Activated T-cell treated with anti-CD3 and anti-CD28 coated beads, Interleukin-2, amount 50 U/mL, for 72 hours (primary cell): ENCODE results near the gene EOGT. TPM values are rescaled to one million over a fixed set of nuclear protein-coding genes. Genes with fewer than 3 reads are reported as not detected.

Experiments
- ATAC-seq, 2 donors: fragments of 150-1000 bp; cut with Tn5 transposase; replicated peaks in 1 of 2; 2 replicates each; pipeline ENCODE4 v1.10.0; 2021; ENCODE audit warnings: moderate library complexity in 2 of 2, mild to moderate bottlenecking in 1 of 2
- DNase-seq, 2 donors: peaks; one replicate each; pipeline ENCODE4 v3.0.0; 2021 to 2022; ENCODE audit warnings: mixed read lengths in 1 of 2
- H3K27ac Mint-ChIP-seq: one replicate; pipeline ENCODE4 v1.8.0; 2022; ENCODE audit warnings: mild to moderate bottlenecking, moderate library complexity, mixed read lengths
- H3K27me3 Mint-ChIP-seq: one replicate; pipeline ENCODE4 v1.8.0; 2022; ENCODE audit warnings: low read depth, mixed read lengths
- H3K36me3 Mint-ChIP-seq, 2 donors: one replicate each; pipeline ENCODE4 v1.8.0; 2022; ENCODE audit warnings: mixed read lengths in 2 of 2, mild to moderate bottlenecking in 1 of 2; ENCODE audit not compliant: insufficient read depth in 2 of 2
- H3K4me1 Mint-ChIP-seq: one replicate; pipeline ENCODE4 v1.8.0; 2022; ENCODE audit warnings: low read depth, mixed read lengths
- H3K4me3 Mint-ChIP-seq, 2 donors: one replicate each; pipeline ENCODE4 v1.8.0; 2022; ENCODE audit warnings: mild to moderate bottlenecking in 2 of 2, mixed read lengths in 2 of 2, moderate library complexity in 2 of 2
- H3K9me3 Mint-ChIP-seq, 2 donors: one replicate each; pipeline ENCODE4 v1.8.0; 2022; ENCODE audit warnings: mixed read lengths in 2 of 2
- total RNA-seq, 2 donors: library from RNA; stranded (reverse); gene quantifications; one replicate each; pipeline ENCODE4 v1.2.3, GENCODE V29; 2022

Gene EOGT
- total RNA-seq, 2 donors from 2014 or later = 16.8 to 23.7 TPM

GRCh38 chr3:69020857-69021256 is 7.4 kb upstream of the EOGT start:
- ATAC-seq (no peak), DNase-seq (no peak)
- Mint-ChIP-seq H3K4me1 (peaks cover 14% of the 10 kb centered on the region), H3K36me3 (peaks cover 5 to 17% of the 10 kb centered on the region in 2 donors), H3K4me3 (no peak overlapping the region), H3K27me3 (no peaks in the 10 kb centered on the region), H3K9me3 (no peaks in the 10 kb centered on the region), H3K27ac (no peak overlapping the region)

GRCh38 chr3:69020424-69020823 is 6.9 kb upstream of the EOGT start:
- Mint-ChIP-seq H3K9me3 (no peaks in the 10 kb centered on the region), H3K27ac (no peak overlapping the region), H3K27me3 (no peaks in the 10 kb centered on the region), H3K4me3 (no peak overlapping the region), H3K36me3 (peaks cover 2 to 12% of the 10 kb centered on the region in 2 donors), H3K4me1 (peaks cover 18% of the 10 kb centered on the region)
- no peak for DNase-seq
- no peak for ATAC-seq

GRCh38 chr3:69016901-69017300 is 3.4 kb upstream of the EOGT start:
- Mint-ChIP-seq H3K27me3 (no peaks in the 10 kb centered on the region), H3K27ac (no peak overlapping the region), H3K36me3 (peaks cover 0 to 8% of the 10 kb centered on the region in 2 donors), H3K4me3 (no peak overlapping the region), H3K4me1 (peaks cover 43% of the 10 kb centered on the region), H3K9me3 (no peaks in the 10 kb centered on the region)
- no peak for ATAC-seq
- DNase-seq = no peak

GRCh38 chr3:69016102-69016501 is 2.6 kb upstream of the EOGT start:
- Mint-ChIP-seq H3K36me3 (peaks cover 0 to 8% of the 10 kb centered on the region in 2 donors), H3K9me3 (no peaks in the 10 kb centered on the region), H3K4me1 (peaks cover 40% of the 10 kb centered on the region), H3K4me3 (no peak overlapping the region), H3K27ac (no peak overlapping the region), H3K27me3 (no peaks in the 10 kb centered on the region)
- DNase-seq (no peak), ATAC-seq (no peak)

GRCh38 chr3:69014022-69014580 is 617 bp upstream of the EOGT start:
- H3K27ac Mint-ChIP-seq = peak overlapping the region; percentile 96
- peaks cover 0 to 8% of the 10 kb centered on the region in 2 donors for H3K36me3 Mint-ChIP-seq
- peaks cover 35% of the 10 kb centered on the region for H3K4me1 Mint-ChIP-seq
- no peaks in the 10 kb centered on the region for H3K9me3 Mint-ChIP-seq
- DNase-seq (no peak), ATAC-seq (no peak)
- peak overlapping the region; percentile 78 to 92 for H3K4me3 Mint-ChIP-seq
- no peaks in the 10 kb centered on the region for H3K27me3 Mint-ChIP-seq

GRCh38 chr3:69012800-69013252 is 658 bp downstream of the EOGT start:
- Mint-ChIP-seq H3K4me1 (peaks cover 35% of the 10 kb centered on the region), H3K9me3 (no peaks in the 10 kb centered on the region), H3K36me3 (peaks cover 0 to 8% of the 10 kb centered on the region in 2 donors), H3K27ac (peak overlapping the region; percentile 95), H3K4me3 (peak overlapping the region; percentile 85 to 92), H3K27me3 (no peaks in the 10 kb centered on the region)
- ATAC-seq (no peak), DNase-seq (no peak)

DNA sequence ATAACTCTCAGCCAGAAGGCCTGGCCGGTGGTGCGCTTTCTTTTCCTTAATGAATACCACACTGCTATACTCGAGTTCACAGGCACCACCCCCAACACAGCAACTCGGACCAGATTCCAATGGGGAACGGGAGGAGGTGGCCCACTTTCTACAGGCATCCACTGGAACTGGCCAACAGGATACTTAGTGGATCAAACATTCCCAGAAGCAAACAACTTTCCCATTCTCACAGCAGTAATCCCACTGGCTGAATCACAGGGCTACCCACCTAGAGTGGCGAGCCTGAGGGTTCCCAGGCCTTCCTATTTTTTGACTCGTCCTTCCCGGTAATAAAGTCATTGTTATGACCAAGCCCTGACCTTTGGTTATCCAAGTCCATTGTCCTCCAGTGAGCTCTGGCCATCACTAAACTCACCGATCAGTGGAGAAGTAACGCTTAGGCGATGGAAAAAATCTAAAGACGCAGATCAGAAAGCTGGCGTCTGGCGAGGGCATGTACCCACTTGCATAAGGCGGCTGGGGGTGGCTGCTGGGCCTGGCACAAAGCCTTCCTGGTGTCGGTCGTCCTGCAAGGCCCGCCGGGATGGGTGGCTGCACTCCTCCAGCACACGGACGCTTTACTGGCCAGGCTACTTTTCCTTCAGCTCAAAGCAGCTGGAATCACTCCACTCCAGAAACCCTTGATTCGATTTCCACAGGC is 1.2 kb downstream of the EOGT start:
- no peak for DNase-seq
- no peak for ATAC-seq
- Mint-ChIP-seq H3K27ac (peak overlapping the region; percentile 95), H3K27me3 (no peaks in the 10 kb centered on the region), H3K9me3 (no peaks in the 10 kb centered on the region), H3K4me3 (peak overlapping the region; percentile 85 to 92), H3K4me1 (peaks cover 35% of the 10 kb centered on the region), H3K36me3 (peaks cover 0 to 5% of the 10 kb centered on the region in 2 donors)

DNA sequence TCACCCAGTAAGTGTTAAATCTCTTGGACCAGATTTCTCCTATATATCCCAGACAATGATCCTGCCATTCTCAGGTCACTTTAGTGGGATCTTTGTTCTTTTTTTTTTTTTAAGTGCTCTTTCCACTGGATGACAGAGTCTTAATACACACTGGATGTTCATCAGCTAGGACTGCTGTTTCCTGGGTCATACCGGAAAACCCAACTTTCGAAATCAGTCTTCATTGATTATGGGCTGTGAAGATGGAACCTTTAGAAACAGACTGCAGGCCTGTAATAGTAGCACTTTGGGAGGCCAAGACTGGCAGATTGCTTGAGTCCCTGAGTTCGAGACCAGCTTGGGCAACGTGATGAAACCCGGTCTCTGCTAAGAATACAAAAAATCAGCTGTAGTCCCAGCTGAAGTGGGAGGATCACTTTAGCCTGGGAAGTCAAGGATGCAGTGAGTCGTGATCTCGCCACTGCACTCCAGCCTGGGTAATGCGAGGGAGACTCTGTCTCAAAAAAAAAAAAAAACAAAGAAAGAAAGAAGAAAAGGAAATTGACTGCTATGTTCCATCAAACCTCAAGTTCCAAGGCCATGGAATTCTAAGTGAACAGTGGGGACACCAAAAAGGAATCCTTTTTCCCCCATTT is 2.3 kb downstream of the EOGT start:
- Mint-ChIP-seq H3K4me1 (peaks cover 30% of the 10 kb centered on the region), H3K36me3 (peaks cover 0 to 4% of the 10 kb centered on the region in 2 donors), H3K4me3 (peak overlapping the region; percentile 53 to 75), H3K27ac (peak overlapping the region; percentile 89), H3K27me3 (no peaks in the 10 kb centered on the region), H3K9me3 (no peaks in the 10 kb centered on the region)
- DNase-seq = no peak
- ATAC-seq = no peak

- no peak overlapping the region for H3K4me3 Mint-ChIP-seq
- peaks cover 19% of the 10 kb centered on the region for H3K4me1 Mint-ChIP-seq
- no peak for ATAC-seq
Measured at GRCh38 chr3:69009559-69010410, 3.7 kb downstream of the EOGT start.

DNA sequence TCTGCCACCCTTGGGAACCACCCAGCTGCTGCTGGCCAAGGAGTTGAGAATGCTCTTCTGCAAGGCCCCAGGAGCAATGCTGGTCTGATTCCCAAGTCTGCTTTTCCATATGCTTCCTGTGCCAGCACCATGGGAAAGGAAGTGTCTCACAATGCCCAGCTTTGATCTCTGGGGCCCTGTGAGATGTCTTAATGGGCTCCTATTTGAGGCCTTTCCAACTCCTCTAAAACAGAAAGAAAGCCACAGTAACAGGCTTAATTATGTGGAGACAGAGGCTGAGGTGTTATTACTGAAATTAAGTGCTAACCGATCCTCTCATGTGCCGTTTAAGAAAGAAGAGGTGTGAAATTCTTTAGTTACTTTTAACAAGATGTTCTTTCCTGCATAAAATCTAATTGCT is 4.5 kb downstream of the EOGT start:
- no peaks in the 10 kb centered on the region for H3K9me3 Mint-ChIP-seq
- no peak for DNase-seq
- H3K36me3 Mint-ChIP-seq = peaks cover 2 to 6% of the 10 kb centered on the region in 2 donors
- ATAC-seq = no peak
- no peaks in the 10 kb centered on the region for H3K27me3 Mint-ChIP-seq
- peak overlapping the region; percentile 4 for H3K27ac Mint-ChIP-seq
- no peak overlapping the region for H3K4me3 Mint-ChIP-seq
- H3K4me1 Mint-ChIP-seq = peaks cover 11% of the 10 kb centered on the region

More at GRCh38 chr3:69009559-69010410, 3.7 kb downstream of the EOGT start:
- Mint-ChIP-seq H3K27me3 (no peaks in the 10 kb centered on the region), H3K36me3 (peaks cover 2 to 5% of the 10 kb centered on the region in 2 donors), H3K9me3 (no peaks in the 10 kb centered on the region), H3K27ac (peak overlapping the region; percentile 4)
- DNase-seq = no peak

DNA sequence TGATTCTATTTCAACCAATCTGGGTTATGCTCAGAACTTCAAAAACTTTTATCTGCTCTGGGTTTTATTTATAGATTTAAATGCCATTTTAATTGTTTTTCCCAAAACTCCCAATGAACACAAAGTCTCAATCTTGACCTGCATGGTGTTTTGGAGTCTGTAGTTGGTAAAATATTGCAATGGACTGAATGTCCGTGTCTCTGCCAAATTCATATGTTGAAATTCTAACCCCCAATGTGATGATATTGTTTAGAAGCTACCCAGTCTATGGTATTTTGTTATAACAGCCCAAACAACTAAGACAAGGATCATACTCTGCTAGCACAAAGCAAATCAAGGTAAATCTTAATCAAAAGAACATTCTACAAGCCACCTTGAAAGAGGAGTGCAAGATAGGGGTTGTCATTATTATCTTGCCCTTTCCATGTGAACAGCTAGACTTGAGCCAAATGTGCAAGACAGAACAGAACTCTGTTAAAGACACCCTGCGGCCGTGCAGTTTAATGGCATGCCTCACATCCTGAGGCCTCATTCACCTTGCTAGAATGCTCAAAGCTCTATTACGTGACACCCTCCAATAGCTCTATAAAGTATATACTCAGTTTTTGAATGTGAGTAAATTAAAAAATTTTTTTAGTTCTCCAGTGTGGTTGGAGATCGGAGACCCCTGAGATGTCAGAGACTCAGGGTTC is 7.5 kb downstream of the EOGT start:
- H3K4me1 Mint-ChIP-seq = no peaks in the 10 kb centered on the region
- no peak overlapping the region for H3K4me3 Mint-ChIP-seq
- no peak overlapping the region for H3K27ac Mint-ChIP-seq
- no peak for DNase-seq
- H3K27me3 Mint-ChIP-seq = no peaks in the 10 kb centered on the region
- no peaks in the 10 kb centered on the region for H3K9me3 Mint-ChIP-seq
- no peak for ATAC-seq
- H3K36me3 Mint-ChIP-seq = peaks cover 3 to 7% of the 10 kb centered on the region in 2 donors

DNA sequence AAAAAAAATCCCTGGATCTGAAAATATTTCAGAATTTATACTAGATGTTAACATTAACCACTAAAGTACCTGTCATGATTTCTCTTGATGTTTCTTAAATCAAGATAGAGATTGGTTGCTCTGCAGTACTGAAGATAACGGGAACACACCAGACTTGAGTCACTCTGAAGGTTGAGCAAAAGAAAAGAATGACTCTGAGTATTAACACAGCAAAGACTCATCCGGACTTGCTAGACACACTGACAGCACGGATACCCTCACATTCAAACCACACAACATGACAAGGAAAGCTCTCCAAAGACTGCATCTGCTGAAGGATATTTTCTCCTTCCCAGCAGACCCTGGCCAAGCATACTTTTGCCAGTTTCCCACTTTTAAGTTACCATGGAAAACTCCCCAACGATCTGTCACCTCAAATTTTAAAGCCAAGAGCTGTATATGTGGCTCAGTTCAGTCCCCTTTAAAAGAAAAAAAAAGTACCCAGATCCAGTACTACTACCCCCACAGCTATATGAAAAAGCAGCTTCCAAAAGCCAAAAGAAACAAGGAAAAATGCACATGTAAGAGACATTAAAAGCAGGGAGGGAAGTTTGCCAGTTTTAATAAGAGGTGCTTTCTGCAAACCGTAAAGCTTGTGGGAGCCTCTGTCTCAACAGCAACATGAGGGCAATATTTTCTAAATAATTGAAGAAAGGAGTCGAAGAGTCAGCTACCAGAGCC is 8.3 kb downstream of the EOGT start:
- no peak for ATAC-seq
- no peaks in the 10 kb centered on the region for H3K9me3 Mint-ChIP-seq
- no peak overlapping the region for H3K27ac Mint-ChIP-seq
- H3K4me1 Mint-ChIP-seq = no peaks in the 10 kb centered on the region
- H3K36me3 Mint-ChIP-seq = peaks cover 3 to 7% of the 10 kb centered on the region in 2 donors
- no peak for DNase-seq
- no peak overlapping the region for H3K4me3 Mint-ChIP-seq
- no peaks in the 10 kb centered on the region for H3K27me3 Mint-ChIP-seq
